ENCODE data around the gene PNPLA3. TPM values are rescaled to one million over a fixed set of nuclear protein-coding genes. Genes with fewer than 3 reads are reported as not detected.

PNPLA3 gene
- total and polyA plus RNA-seq, 7 donors, result 1.3 TPM; not detected in 6

- H3K27me3 ChIP-seq, result peaks cover 0 to 31% (median 23%) of the 10 kb centered on the region in 3 donors
- H3K4me3 ChIP-seq, result no peak overlapping the region
- 84 to 93% methylated on average over 1 of the region's 1 CpG for WGBS, 2 donors
- H3K36me3 ChIP-seq, result no peaks in the 10 kb centered on the region
- peaks cover 0 to 17% (median 13%) of the 10 kb centered on the region in 4 donors for H3K4me1 ChIP-seq
- H3K9me3 ChIP-seq, result no peaks in the 10 kb centered on the region
- no peak overlapping the region for H3K27ac ChIP-seq
- DNase-seq, result no peak
- intact Hi-C loops (cut with DNase I), result no loop called here
- TF ChIP-seq CTCF (IDR thresholded peaks at IDR 0.05), result no peak
- TF ChIP-seq EP300 (IDR thresholded peaks at IDR 0.05), result no peak
- TF ChIP-seq POLR2A (IDR thresholded peaks at IDR 0.05), result no peak
- TF ChIP-seq POLR2AphosphoS5 (IDR thresholded peaks at IDR 0.05), result no peak
Measured at GRCh38 chr22:43926349-43926710, 2.7 kb downstream of the PNPLA3 start.

GRCh38 chr22:43928468-43928867, 4.9 kb downstream of the PNPLA3 start:
- Histone ChIP-seq H3K27me3 (peaks cover 0 to 31% (median 23%) of the 10 kb centered on the region in 3 donors), H3K36me3 (no peaks in the 10 kb centered on the region), H3K4me1 (peaks cover 0 to 10% (median 8%) of the 10 kb centered on the region in 4 donors), H3K4me3 (no peak overlapping the region), H3K27ac (no peak overlapping the region), H3K9me3 (no peaks in the 10 kb centered on the region)
- TF ChIP-seq POLR2AphosphoS5 (IDR thresholded peaks at IDR 0.05), result no peak
- no peak for DNase-seq
- WGBS, 2 donors, result 63 to 69% methylated on average over 5 of the region's 5 CpGs
- intact Hi-C loops (cut with DNase I), result no loop called here

- peaks cover 0 to 27% (median 21%) of the 10 kb centered on the region in 3 donors for H3K27me3 ChIP-seq
- WGBS, 2 donors, result 85 to 90% methylated on average over 6 of the region's 6 CpGs
- H3K27ac ChIP-seq, result no peak overlapping the region
- H3K9me3 ChIP-seq, result no peaks in the 10 kb centered on the region
- H3K36me3 ChIP-seq, result no peaks in the 10 kb centered on the region
- intact Hi-C loops (cut with DNase I), result no loop called here
- DNase-seq, result no peak
- TF ChIP-seq POLR2A (IDR thresholded peaks at IDR 0.05), result no peak
- no peak for TF ChIP-seq POLR2AphosphoS5 (IDR thresholded peaks at IDR 0.05)
- no peak for TF ChIP-seq CTCF (IDR thresholded peaks at IDR 0.05)
- no peak for TF ChIP-seq EP300 (IDR thresholded peaks at IDR 0.05)
- no peak overlapping the region for H3K4me3 ChIP-seq
- peaks cover 0 to 6% (median 4%) of the 10 kb centered on the region in 4 donors for H3K4me1 ChIP-seq
Measured at GRCh38 chr22:43928908-43929307, 5.3 kb downstream of the PNPLA3 start.

GRCh38 chr22:43931771-43932170, 8.2 kb downstream of the PNPLA3 start:
- Histone ChIP-seq H3K36me3 (no peaks in the 10 kb centered on the region), H3K4me3 (no peak overlapping the region), H3K27ac (no peak overlapping the region), H3K4me1 (no peaks in the 10 kb centered on the region), H3K27me3 (peaks cover 0 to 8% (median 0%) of the 10 kb centered on the region in 3 donors), H3K9me3 (no peaks in the 10 kb centered on the region)
- intact Hi-C loops (cut with DNase I), result no loop called here
- TF ChIP-seq POLR2A (IDR thresholded peaks at IDR 0.05), result no peak
- TF ChIP-seq CTCF (IDR thresholded peaks at IDR 0.05), result no peak
- TF ChIP-seq POLR2AphosphoS5 (IDR thresholded peaks at IDR 0.05), result no peak
- TF ChIP-seq EP300 (IDR thresholded peaks at IDR 0.05), result no peak
- no peak for DNase-seq
- WGBS, 2 donors, result 76 to 86% methylated on average over 4 of the region's 4 CpGs

- H3K27ac ChIP-seq, result no peak overlapping the region
- H3K4me1 ChIP-seq, result no peaks in the 10 kb centered on the region
- H3K4me3 ChIP-seq, result no peak overlapping the region
- no peaks in the 10 kb centered on the region for H3K36me3 ChIP-seq
- DNase-seq, result no peak
- WGBS, 2 donors, result 75 to 86% methylated on average over 6 of the region's 6 CpGs
- intact Hi-C loops (cut with DNase I), result no loop called here
- peaks cover 0 to 2% (median 0%) of the 10 kb centered on the region in 4 donors for H3K9me3 ChIP-seq
- TF ChIP-seq CTCF (IDR thresholded peaks at IDR 0.05), result no peak
- no peak for TF ChIP-seq POLR2A (IDR thresholded peaks at IDR 0.05)
- no peak for TF ChIP-seq EP300 (IDR thresholded peaks at IDR 0.05)
- TF ChIP-seq POLR2AphosphoS5 (IDR thresholded peaks at IDR 0.05), result no peak
- H3K27me3 ChIP-seq, result peaks cover 0 to 4% (median 0%) of the 10 kb centered on the region in 3 donors
Measured at GRCh38 chr22:43941449-43941848, 17.8 kb downstream of the PNPLA3 start.
